Body of pancreas (tissue), 4 donors: Measurements from ENCODE around the gene FGA.

Experiments
- CTCF ChIP-seq, 7 experiments: fragments of 450-650 bp in 4 of 7; fragments of 200-600 bp in 3 of 7; sonication (generic) in 3 of 7; IDR thresholded peaks; one replicate each; pipeline ENCODE4 v1.5.1; 2016 to 2019; ENCODE audit warnings: antibody characterized with exemption in 7 of 7
- POLR2A ChIP-seq, 3 donors: fragments of 450-650 bp; IDR thresholded peaks; one replicate each; pipeline ENCODE4 v1.6.1; 2016; ENCODE audit warnings: antibody characterized with exemption in 3 of 3, mild to moderate bottlenecking in 2 of 3

GRCh38 chr4:154565704-154566103 lies 24.8 kb downstream of the FGA start:
- no peak for TF ChIP-seq CTCF (IDR thresholded peaks at IDR 0.05)
- TF ChIP-seq POLR2A (IDR thresholded peaks at IDR 0.05) = no peak
